ENCODE data around the gene SLC16A11. TPM values are rescaled to one million over a fixed set of nuclear protein-coding genes. Genes with fewer than 3 reads are reported as not detected.
A peak's percentile ranks its signal among the peaks of the same experiment; 100 is the strongest.

SLC16A11 gene
- total and polyA plus RNA-seq, 2 of the 4 experiments (the other 2 are of a cell fraction): not detected

DNA sequence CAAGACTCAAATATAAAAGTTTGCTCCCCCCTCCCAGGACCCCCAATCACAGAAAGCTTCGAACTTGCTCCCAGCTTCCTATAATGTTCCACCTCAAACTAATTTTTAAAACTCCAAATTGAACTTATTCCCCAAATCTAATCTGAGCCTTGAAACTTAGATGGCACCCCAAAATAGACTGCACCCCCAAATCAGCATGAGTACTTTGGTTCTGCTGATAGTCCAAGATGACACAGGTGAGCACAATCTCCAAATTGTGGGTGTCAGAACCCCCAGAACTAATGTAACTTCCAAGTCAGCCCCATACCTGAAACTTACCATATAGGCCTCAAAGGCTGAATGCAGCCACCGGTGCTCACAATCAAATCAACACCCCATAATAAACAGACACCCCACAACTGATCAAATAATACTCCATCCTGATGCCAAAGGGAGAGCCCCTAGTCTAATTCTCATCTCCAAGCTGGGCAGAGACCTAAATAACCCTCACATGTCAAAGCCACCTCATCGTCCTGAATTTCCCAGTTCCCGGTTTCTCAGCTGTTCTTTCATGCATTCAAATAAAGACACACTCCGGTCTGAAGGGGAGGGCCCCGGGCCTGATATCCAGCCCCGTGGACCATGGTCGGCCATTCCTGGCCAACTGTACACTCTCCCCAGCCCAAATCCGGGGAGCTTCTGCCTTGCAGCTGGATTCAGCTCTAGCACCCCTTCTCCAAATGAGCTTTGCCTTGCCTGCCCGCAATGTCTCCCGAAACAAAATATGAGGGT is 22.8 kb downstream of the SLC16A11 start:
- Histone ChIP-seq H3K56ac (ENCODE audit: extremely low read depth, insufficient read depth, low read length) (no peak overlapping the region), H3K27me3 (ENCODE audit: control insufficient read depth, insufficient read depth, low read length) (peaks cover 10% of the 10 kb centered on the region; the same call in 1 of the 2 replicates), H2BK15ac (ENCODE audit: low read depth, low read length) (no peak overlapping the region), H3K23ac (ENCODE audit: low read depth, low read length) (no peak overlapping the region), H2BK20ac (ENCODE audit: low read depth, low read length) (no peak overlapping the region), H2AK5ac (ENCODE audit: low read depth, low read length) (no peak overlapping the region; the same call in 1 of the 2 replicates), H3K9me1 (ENCODE audit: insufficient read depth, low read length) (no peaks in the 10 kb centered on the region; the same call in 1 of the 2 replicates), H3K79me1 (ENCODE audit: low read depth in 1 of 2, low read length in 2 of 2) (peaks cover 0 to 4% of the 10 kb centered on the region in 2 experiments; a peak in 2 of 4 replicates), H3K27ac (ENCODE audit: insufficient read depth, low read length) (no peak overlapping the region), H3K9me3 (ENCODE audit: control insufficient read depth, insufficient read depth, low read length) (no peaks in the 10 kb centered on the region), H3K4me3 (ENCODE audit: insufficient read depth, low read depth, low read length) (no peak overlapping the region), H3K18ac (ENCODE audit: low read depth, low read length) (no peak overlapping the region), H3K14ac (replicated peaks; ENCODE audit: low read depth, low read length) (no peak overlapping the region), H4K91ac (ENCODE audit: insufficient read depth, low read depth, low read length) (no peak overlapping the region), H2AFZ (replicated peaks; ENCODE audit: low read length, poor library complexity) (peak overlapping the region; percentile 95), H3K4me1 (ENCODE audit: control insufficient read depth, insufficient read depth, low read length) (peaks cover 4% of the 10 kb centered on the region; the same call in 1 of the 2 replicates), H2BK120ac (ENCODE audit: low read depth, low read length) (no peak overlapping the region), H3K4ac (ENCODE audit: low read depth, low read length) (no peak overlapping the region), H2BK5ac (ENCODE audit: low read depth, low read length, poor library complexity, severe bottlenecking) (no peak overlapping the region), H3K4me2 (ENCODE audit: low read depth, low read length) (no peak overlapping the region), H3K9ac (ENCODE audit: low read depth, low read length) (no peak overlapping the region), H2AK9ac (replicated peaks; ENCODE audit: low read depth, low read length, poor library complexity) (no peak overlapping the region), H4K8ac (ENCODE audit: low read depth in 2 of 2, low read length in 2 of 2) (peak overlapping the region in 1 of 2 experiments; percentile 40; a peak in 1 of 4 replicates), H3K36me3 (ENCODE audit: control insufficient read depth, insufficient read depth, low read length) (no peaks in the 10 kb centered on the region), H4K5ac (ENCODE audit: low read depth, low read length) (no peak overlapping the region), H4K20me1 (ENCODE audit: insufficient read depth, low read length) (no peaks in the 10 kb centered on the region)
- dilution Hi-C loops (cut with HindIII; ENCODE audit: low sequenced_read_pairs, unreplicated experiment) (no loop called here), intact Hi-C loops (cut with micrococcal nuclease) (loop anchor here (5.0 kb wide), 1 partner anchor 179 kb away; no protein-coding TSS in a partner anchor), in situ Hi-C loops (cut with MboI; ENCODE audit: low sequenced_read_pairs) (no loop called here)
- POLR2A ChIA-PET (ENCODE audit: unreplicated experiment): interaction anchor here (0.6 kb wide), 1 partner anchor 11 kb away, joined by 4 read pairs; no protein-coding TSS in a partner anchor
- BruUV-seq (replicated peaks): no TSS peak
- WGBS, 2 experiments (ENCODE audit: extremely low coverage in 2 of 2, insufficient read length in 1 of 2): 90% methylated on average over 2 of the region's 11 CpGs; no CpG with 5 or more reads in 1 of the 2 experiments
- ATAC-seq (ENCODE audit: low read depth) (no peak), DNase-seq (no peak)
- CTCF ChIA-PET: interaction anchor here (0.6 to 1.6 kb wide), 5 partner anchors 11 to 397 kb away, joined by 3 to 13 read pairs (median 4); no protein-coding TSS in a partner anchor
- TF ChIP-seq MXI1 (IDR thresholded peaks at IDR 0.05; ENCODE audit: borderline replicate concordance, low read depth, low read length) (no peak), MAFK (IDR thresholded peaks at IDR 0.05; ENCODE audit: low read depth, low read length) (no peak), RAD21 (IDR thresholded peaks at IDR 0.05; ENCODE audit: low read length) (no peak), NFE2L2 (IDR thresholded peaks at IDR 0.05; ENCODE audit: low read depth, low read length) (no peak), FOS (IDR thresholded peaks at IDR 0.05; ENCODE audit: low read depth, low read length) (no peak), BHLHE40 (IDR thresholded peaks at IDR 0.05; ENCODE audit: low read depth, low read length) (no peak), RFX5 (IDR thresholded peaks at IDR 0.05; ENCODE audit: low read depth, low read length) (no peak), MAZ (IDR thresholded peaks at IDR 0.05; ENCODE audit: borderline replicate concordance, low read depth, low read length) (no peak), RCOR1 (IDR thresholded peaks at IDR 0.05; ENCODE audit: insufficient replicate concordance, low read length) (no peak), CHD1 (IDR thresholded peaks at IDR 0.05; ENCODE audit: low read depth, low read length) (no peak), CEBPB (IDR thresholded peaks at IDR 0.05; ENCODE audit: low read depth, low read length) (no peak), SMC3 (IDR thresholded peaks at IDR 0.05; ENCODE audit: low read depth, low read length) (no peak), POLR2A (IDR thresholded peaks at IDR 0.05; ENCODE audit: low read depth, low read length) (no peak)
- TF ChIP-seq, protein P1, sequence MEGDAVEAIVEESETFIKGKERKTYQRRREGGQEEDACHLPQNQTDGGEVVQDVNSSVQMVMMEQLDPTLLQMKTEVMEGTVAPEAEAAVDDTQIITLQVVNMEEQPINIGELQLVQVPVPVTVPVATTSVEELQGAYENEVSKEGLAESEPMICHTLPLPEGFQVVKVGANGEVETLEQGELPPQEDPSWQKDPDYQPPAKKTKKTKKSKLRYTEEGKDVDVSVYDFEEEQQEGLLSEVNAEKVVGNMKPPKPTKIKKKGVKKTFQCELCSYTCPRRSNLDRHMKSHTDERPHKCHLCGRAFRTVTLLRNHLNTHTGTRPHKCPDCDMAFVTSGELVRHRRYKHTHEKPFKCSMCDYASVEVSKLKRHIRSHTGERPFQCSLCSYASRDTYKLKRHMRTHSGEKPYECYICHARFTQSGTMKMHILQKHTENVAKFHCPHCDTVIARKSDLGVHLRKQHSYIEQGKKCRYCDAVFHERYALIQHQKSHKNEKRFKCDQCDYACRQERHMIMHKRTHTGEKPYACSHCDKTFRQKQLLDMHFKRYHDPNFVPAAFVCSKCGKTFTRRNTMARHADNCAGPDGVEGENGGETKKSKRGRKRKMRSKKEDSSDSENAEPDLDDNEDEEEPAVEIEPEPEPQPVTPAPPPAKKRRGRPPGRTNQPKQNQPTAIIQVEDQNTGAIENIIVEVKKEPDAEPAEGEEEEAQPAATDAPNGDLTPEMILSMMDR (conservative IDR thresholded peaks at IDR 0.05; ENCODE audit: low read depth, low read length): no peak
- TF ChIP-seq, protein P2, sequence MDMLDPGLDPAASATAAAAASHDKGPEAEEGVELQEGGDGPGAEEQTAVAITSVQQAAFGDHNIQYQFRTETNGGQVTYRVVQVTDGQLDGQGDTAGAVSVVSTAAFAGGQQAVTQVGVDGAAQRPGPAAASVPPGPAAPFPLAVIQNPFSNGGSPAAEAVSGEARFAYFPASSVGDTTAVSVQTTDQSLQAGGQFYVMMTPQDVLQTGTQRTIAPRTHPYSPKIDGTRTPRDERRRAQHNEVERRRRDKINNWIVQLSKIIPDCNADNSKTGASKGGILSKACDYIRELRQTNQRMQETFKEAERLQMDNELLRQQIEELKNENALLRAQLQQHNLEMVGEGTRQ (IDR thresholded peaks at IDR 0.05; ENCODE audit: low read depth, low read length): no peak

Measured in IMR-90 (cell line).